ENCODE measurements around the gene ENPP5. TPM values are rescaled to one million over a fixed set of nuclear protein-coding genes. Genes with fewer than 3 reads are reported as not detected.

Gene ENPP5
- polyA plus RNA-seq, 2 of the 4 experiments (the other 2 are of a cell fraction): not detected

GRCh38 chr6:46190889-46191288 lies 20.1 kb upstream of the ENPP5 start:
- no peak overlapping the region for H3K4me3 ChIP-seq
- no peak for DNase-seq (ENCODE audit: low read depth in 1 of 2, low spot score in 1 of 2)
- ATAC-seq: no peak
- no peak overlapping the region for H3K27ac ChIP-seq
- ChIA-PET CTCF (interaction anchor here (0.6 kb wide), 2 partner anchors 10 to 189 kb away, joined by 3 read pairs; no protein-coding TSS in a partner anchor), POLR2A (no interaction called here)
- H3K9me3 ChIP-seq: no peaks in the 10 kb centered on the region
- TF ChIP-seq ZFP36 (IDR thresholded peaks at IDR 0.05; ENCODE audit: borderline replicate concordance, partially characterized antibody) (no peak), RFX5 (IDR thresholded peaks at IDR 0.05) (no peak), PBX3 (IDR thresholded peaks at IDR 0.05) (no peak), HOXA7 (CRISPR knock-in tag; IDR thresholded peaks at IDR 0.05) (no peak), EHF (CRISPR knock-in tag; IDR thresholded peaks at IDR 0.05) (no peak), JUN (IDR thresholded peaks at IDR 0.05) (no peak), ELK1 (IDR thresholded peaks at IDR 0.05; ENCODE audit: low read depth, low read length) (no peak), SREBF2 (IDR thresholded peaks at IDR 0.05) (no peak), GATA3 (IDR thresholded peaks at IDR 0.05; ENCODE audit: borderline replicate concordance) (no peak), E2F6 (IDR thresholded peaks at IDR 0.05; ENCODE audit: borderline replicate concordance, low read depth) (no peak), EP300 (IDR thresholded peaks at IDR 0.05) (no peak), MAFK (IDR thresholded peaks at IDR 0.05; ENCODE audit: partially characterized antibody) (no peak), FOSL2 (IDR thresholded peaks at IDR 0.05) (no peak), FOSL2 (CRISPR knock-in tag; IDR thresholded peaks at IDR 0.05) (no peak), POLR2A (IDR thresholded peaks at IDR 0.05; ENCODE audit: low read length) (no peak), CEBPB (IDR thresholded peaks at IDR 0.05) (no peak)
- no peaks in the 10 kb centered on the region for H3K4me1 ChIP-seq
- FAIRE-seq: no peak
- WGBS (ENCODE audit: missing lambda C conversion rate): 0% methylated on average over 4 of the region's 4 CpGs
- H3K4me2 ChIP-seq: no peak overlapping the region

- H3K9me3 ChIP-seq: no peaks in the 10 kb centered on the region
- ATAC-seq (no peak), FAIRE-seq (no peak), DNase-seq (ENCODE audit: low read depth in 1 of 2, low spot score in 1 of 2) (no peak)
- no peak for TF ChIP-seq SMC3 (IDR thresholded peaks at IDR 0.05)
- no peak for TF ChIP-seq CEBPB (IDR thresholded peaks at IDR 0.05)
- no peak for TF ChIP-seq HDAC2 (IDR thresholded peaks at IDR 0.05)
- TF ChIP-seq NFE2L2 (conservative IDR thresholded peaks at IDR 0.05; ENCODE audit: low read length): no peak
- no peak overlapping the region for H3K4me2 ChIP-seq
- H3K4me1 ChIP-seq: no peaks in the 10 kb centered on the region
- ChIA-PET POLR2A (no interaction called here), CTCF (interaction anchor here (0.6 kb wide), 1 partner anchor 21 kb away, joined by 3 read pairs; no protein-coding TSS in a partner anchor)
- H3K4me3 ChIP-seq: no peak overlapping the region
- 20% methylated on average over 4 of the region's 4 CpGs for WGBS (ENCODE audit: missing lambda C conversion rate)
- no peak overlapping the region for H3K27ac ChIP-seq
These were observed 18.9 kb upstream of the ENPP5 start for GRCh38 chr6:46189726-46190125.

- Histone ChIP-seq H3K27ac (no peak overlapping the region), H3K9me3 (no peaks in the 10 kb centered on the region), H3K4me1 (no peaks in the 10 kb centered on the region), H3K4me3 (no peak overlapping the region), H3K4me2 (no peak overlapping the region)
- WGBS (ENCODE audit: missing lambda C conversion rate): 0% methylated on average over 1 of the region's 1 CpG
- no peak for FAIRE-seq
- TF ChIP-seq GATA3 (IDR thresholded peaks at IDR 0.05; ENCODE audit: borderline replicate concordance): no peak
- ChIA-PET CTCF (no interaction called here), POLR2A (no interaction called here)
- no peak for ATAC-seq
- DNase-seq (ENCODE audit: low read depth in 1 of 2, low spot score in 1 of 2): no peak
These were observed 15.8 kb upstream of the ENPP5 start for GRCh38 chr6:46186583-46186982.

GRCh38 chr6:46184114-46184513 lies 13.3 kb upstream of the ENPP5 start:
- DNase-seq (ENCODE audit: low read depth in 1 of 2, low spot score in 1 of 2) (no peak), ATAC-seq (no peak), FAIRE-seq (no peak)
- Histone ChIP-seq H3K27ac (no peak overlapping the region), H3K9me3 (no peaks in the 10 kb centered on the region), H3K4me1 (no peaks in the 10 kb centered on the region), H3K4me2 (no peak overlapping the region), H3K4me3 (no peak overlapping the region)
- WGBS (ENCODE audit: missing lambda C conversion rate): under 1% methylated on average over 4 of the region's 4 CpGs
- POLR2A ChIA-PET: no interaction called here
- no peak for TF ChIP-seq FOSL2 (IDR thresholded peaks at IDR 0.05)
- no peak for TF ChIP-seq FOSL2 (CRISPR knock-in tag; IDR thresholded peaks at IDR 0.05)
- TF ChIP-seq POLR2AphosphoS2 (conservative IDR thresholded peaks at IDR 0.05; ENCODE audit: low read length): no peak
- TF ChIP-seq CHD4 (IDR thresholded peaks at IDR 0.05; ENCODE audit: borderline replicate concordance): no peak
- TF ChIP-seq REST (IDR thresholded peaks at IDR 0.05): no peak
- no peak for TF ChIP-seq ZC3H11A (IDR thresholded peaks at IDR 0.05)
- TF ChIP-seq ESRRA (IDR thresholded peaks at IDR 0.05; ENCODE audit: borderline replicate concordance, low read length): no peak
- no peak for TF ChIP-seq SMC3 (IDR thresholded peaks at IDR 0.05)
- no peak for TF ChIP-seq MYC (IDR thresholded peaks at IDR 0.05; ENCODE audit: borderline replicate concordance, low read length)
- no peak for TF ChIP-seq ZFP36 (IDR thresholded peaks at IDR 0.05; ENCODE audit: borderline replicate concordance, partially characterized antibody)
- no peak for TF ChIP-seq PHF8 (IDR thresholded peaks at IDR 0.05; ENCODE audit: borderline replicate concordance, low read depth)
- CTCF ChIA-PET: no interaction called here

Measured in A549 (cell line).